Measurements from ENCODE around the gene HLA-DRA. TPM values are rescaled to one million over a fixed set of nuclear protein-coding genes. Genes with fewer than 3 reads are reported as not detected.
"Not testable (repeated sequence)": the region's sequence is repeated elsewhere in the genome, so short reads cannot be mapped to it uniquely, and the experiment has no call there.

HLA-DRA gene
- total RNA-seq, 2 experiments from 2014 or later, result 4.3 to 6.0 TPM

DNA sequence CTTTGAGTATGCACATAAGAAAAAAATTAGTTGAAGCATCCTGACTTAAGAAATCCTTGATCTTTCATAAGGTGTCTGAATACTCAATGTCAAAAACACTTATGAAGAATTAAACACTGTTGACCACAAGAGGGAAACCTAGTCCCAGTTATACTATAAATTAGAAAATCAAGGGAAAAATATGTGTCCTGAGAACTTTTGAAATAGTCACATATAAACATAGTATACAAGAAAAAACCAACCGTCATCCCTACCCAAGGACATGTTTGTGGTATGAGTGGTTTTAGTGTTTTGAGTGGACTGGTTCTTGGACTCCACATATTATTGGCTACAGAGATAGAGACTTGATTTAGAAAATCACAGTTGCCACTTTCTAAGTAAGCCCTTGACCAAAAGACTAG, 7.6 kb upstream of the HLA-DRA start:
- Mint-ChIP-seq H3K27me3 (peaks cover 12% of the 10 kb centered on the region), H3K4me1 (no peaks in the 10 kb centered on the region), H3K27ac (no peak overlapping the region), H3K36me3 (ENCODE audit: low read depth) (no peaks in the 10 kb centered on the region), H3K9me3 (ENCODE audit: low read depth) (no peaks in the 10 kb centered on the region), H3K4me3 (no peak overlapping the region)
- no peak for DNase-seq
- POLR2A ChIA-PET, result no interaction called here
- intact Hi-C loops (cut with DNase I, micrococcal nuclease), result loop anchor here (1.0 to 5.0 kb wide), 4 partner anchors 260 to 365 kb away; no protein-coding TSS in a partner anchor
- no peak for ATAC-seq
- CTCF ChIA-PET, result interaction anchor here (1.0 to 2.6 kb wide), 8 partner anchors 8 to 362 kb away, joined by 3 to 11 read pairs (median 5); no protein-coding TSS in a partner anchor

DNA sequence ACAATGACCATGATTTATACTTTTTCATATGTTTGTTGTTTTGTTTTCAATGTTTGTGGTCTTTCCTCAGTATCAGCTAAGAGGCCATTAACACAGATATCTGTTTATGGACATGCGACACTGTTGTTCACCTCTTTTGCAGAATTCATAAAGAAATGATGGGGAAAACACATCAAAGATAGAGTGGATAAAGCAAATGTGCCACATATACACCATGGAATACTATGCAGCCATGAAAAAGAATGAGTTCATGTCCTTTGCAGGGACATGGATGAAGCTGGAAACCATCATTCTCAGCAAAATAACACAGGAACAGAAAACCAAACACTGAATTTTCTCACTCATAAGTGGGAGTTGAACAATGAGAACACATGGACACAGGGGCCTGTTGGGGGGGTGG, 5.7 kb upstream of the HLA-DRA start:
- H3K27ac Mint-ChIP-seq; ATAC-seq; H3K36me3 Mint-ChIP-seq (ENCODE audit: low read depth); POLR2A ChIA-PET; H3K4me1 Mint-ChIP-seq; DNase-seq; H3K4me3 Mint-ChIP-seq; H3K9me3 Mint-ChIP-seq (ENCODE audit: low read depth): not testable (repeated sequence)
- peaks cover 12% of the 10 kb centered on the region for H3K27me3 Mint-ChIP-seq
- CTCF ChIA-PET, result interaction anchor here (0.6 to 2.1 kb wide), 8 partner anchors 18 to 360 kb away, joined by 3 to 10 read pairs (median 3); no protein-coding TSS in a partner anchor
- intact Hi-C loops (cut with DNase I, micrococcal nuclease), result loop anchor here (2.0 to 5.0 kb wide), 3 partner anchors 267 to 363 kb away; no protein-coding TSS in a partner anchor

DNA sequence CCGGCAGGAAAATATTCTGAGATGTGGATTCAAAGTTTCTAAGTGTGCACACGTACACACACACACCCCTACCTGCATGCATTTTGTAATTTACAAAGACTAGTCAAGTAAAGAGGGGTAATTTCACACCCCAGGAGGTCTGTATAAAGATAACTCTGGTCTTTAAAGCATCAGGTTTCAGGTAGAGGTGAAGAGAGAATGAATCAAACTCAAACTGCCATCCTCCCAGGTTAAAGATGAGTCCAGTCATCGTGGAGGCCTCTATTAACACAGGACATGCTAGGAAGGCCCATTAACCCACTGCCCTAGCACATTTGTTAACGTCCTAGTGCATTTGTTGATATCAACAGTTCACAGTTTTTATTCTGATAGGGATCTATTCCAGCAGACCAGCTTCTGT, 3.5 kb upstream of the HLA-DRA start:
- no peak overlapping the region for H3K27ac Mint-ChIP-seq
- no peak overlapping the region for H3K4me3 Mint-ChIP-seq
- intact Hi-C loops (cut with DNase I, micrococcal nuclease), result no loop called here
- peaks cover 15% of the 10 kb centered on the region for H3K27me3 Mint-ChIP-seq
- POLR2A ChIA-PET, result no interaction called here
- ATAC-seq, result no peak
- peaks cover 6% of the 10 kb centered on the region for H3K4me1 Mint-ChIP-seq
- no peaks in the 10 kb centered on the region for H3K9me3 Mint-ChIP-seq (ENCODE audit: low read depth)
- DNase-seq, result no peak
- no peaks in the 10 kb centered on the region for H3K36me3 Mint-ChIP-seq (ENCODE audit: low read depth)
- CTCF ChIA-PET, result interaction anchor here (0.7 to 1.1 kb wide), 4 partner anchors 22 to 264 kb away, joined by 3 to 4 read pairs (median 4); no protein-coding TSS in a partner anchor

DNA sequence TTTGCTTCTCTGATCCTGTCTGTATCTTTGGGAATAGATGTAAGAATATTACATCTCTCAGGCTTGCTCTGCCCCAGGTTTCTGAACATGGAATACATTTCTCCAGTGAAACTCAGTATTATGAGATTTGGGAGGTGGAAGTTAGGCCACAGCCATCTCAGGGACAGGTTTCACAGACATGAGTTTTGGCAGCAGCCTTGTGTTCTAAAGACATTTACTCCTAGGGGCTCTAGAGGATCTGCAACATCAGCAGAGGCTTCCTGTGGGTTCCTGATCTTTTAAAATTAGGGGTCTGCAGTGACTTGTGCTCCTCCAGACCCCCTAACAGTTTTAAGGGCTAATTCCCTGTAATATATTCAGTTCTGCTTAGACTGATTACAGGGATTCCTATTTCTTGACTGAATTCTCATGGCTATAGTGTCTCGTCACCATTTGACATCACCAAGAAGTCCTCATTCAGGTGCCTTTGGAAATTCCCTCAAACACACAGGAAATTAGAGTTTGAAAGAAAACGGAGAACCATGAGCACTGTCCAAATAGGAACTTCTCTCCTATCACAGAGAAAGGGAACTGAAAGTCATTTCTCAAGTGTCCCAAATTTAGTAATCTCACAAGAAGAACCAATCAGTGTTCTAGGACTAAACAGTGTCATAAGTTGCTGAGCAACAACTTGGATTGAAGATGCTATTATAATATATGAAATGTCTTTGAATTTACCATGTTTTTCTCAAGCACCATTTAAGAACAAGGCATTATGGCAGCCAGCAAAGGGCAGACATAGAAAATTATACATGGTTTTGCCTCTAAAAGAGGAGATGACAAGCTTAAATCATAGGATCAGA, 2.5 kb upstream of the HLA-DRA start:
- intact Hi-C loops (cut with DNase I, micrococcal nuclease), result no loop called here
- H3K27me3 Mint-ChIP-seq, result peaks cover 18% of the 10 kb centered on the region
- peak; percentile 60 for ATAC-seq

DNA sequence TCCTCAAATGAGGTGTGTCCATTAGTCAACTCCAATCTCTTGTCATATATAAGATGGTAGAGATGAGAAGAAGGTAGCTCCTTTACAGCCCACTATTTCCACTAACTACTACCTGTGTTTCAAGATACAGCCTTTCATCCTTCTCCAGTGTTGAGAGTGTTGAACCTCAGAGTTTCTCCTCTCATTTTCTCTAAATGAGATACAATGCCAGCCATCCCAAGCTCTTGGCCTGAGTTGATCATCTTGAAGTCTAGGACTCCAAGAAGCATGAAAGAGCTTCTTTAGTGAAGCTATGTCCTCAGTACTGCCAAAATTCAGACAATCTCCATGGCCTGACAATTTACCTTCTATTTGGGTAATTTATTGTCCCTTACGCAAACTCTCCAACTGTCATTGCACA, 548 bp upstream of the HLA-DRA start:
- Mint-ChIP-seq H3K4me3 (no peak overlapping the region), H3K27me3 (peaks cover 18% of the 10 kb centered on the region), H3K4me1 (peaks cover 6% of the 10 kb centered on the region), H3K27ac (no peak overlapping the region), H3K36me3 (ENCODE audit: low read depth) (no peaks in the 10 kb centered on the region), H3K9me3 (ENCODE audit: low read depth) (no peaks in the 10 kb centered on the region)
- no peak for ATAC-seq
- DNase-seq, result no peak
- ChIA-PET CTCF (interaction anchor here (0.5 to 1.3 kb wide), 5 partner anchors 24 to 1189 kb away, joined by 3 to 4 read pairs (median 3); no protein-coding TSS in a partner anchor), POLR2A (interaction anchor here (0.6 kb wide), 1 partner anchor 183 kb away, joined by 3 read pairs; no protein-coding TSS in a partner anchor)
- intact Hi-C loops (cut with DNase I, micrococcal nuclease), result no loop called here

More for the DNA sequence above, 2.5 kb upstream of the HLA-DRA start:
- Mint-ChIP-seq H3K27ac (no peak overlapping the region), H3K4me3 (no peak overlapping the region), H3K9me3 (ENCODE audit: low read depth) (no peaks in the 10 kb centered on the region), H3K4me1 (peaks cover 6% of the 10 kb centered on the region), H3K36me3 (ENCODE audit: low read depth) (no peaks in the 10 kb centered on the region)
- ChIA-PET CTCF (interaction anchor here (1.1 kb wide), 1 partner anchor 255 kb away, joined by 3 read pairs; no protein-coding TSS in a partner anchor), POLR2A (no interaction called here)
- no peak for DNase-seq

DNA sequence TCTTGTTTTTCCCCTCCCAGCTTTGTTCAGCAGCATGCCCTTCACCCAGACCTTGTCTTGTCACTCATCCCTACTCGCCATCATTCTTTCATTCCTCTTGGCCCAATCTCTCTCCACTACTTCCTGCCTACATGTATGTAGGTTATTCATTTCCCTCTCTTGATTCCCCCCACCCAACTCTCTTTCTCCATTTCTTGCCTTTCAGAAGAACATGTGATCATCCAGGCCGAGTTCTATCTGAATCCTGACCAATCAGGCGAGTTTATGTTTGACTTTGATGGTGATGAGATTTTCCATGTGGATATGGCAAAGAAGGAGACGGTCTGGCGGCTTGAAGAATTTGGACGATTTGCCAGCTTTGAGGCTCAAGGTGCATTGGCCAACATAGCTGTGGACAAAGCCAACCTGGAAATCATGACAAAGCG, 2.6 kb downstream of the HLA-DRA start:
- CTCF ChIA-PET, result no interaction called here
- intact Hi-C loops (cut with DNase I, micrococcal nuclease), result no loop called here
- Mint-ChIP-seq H3K27ac (no peak overlapping the region), H3K27me3 (peaks cover 21% of the 10 kb centered on the region), H3K4me3 (no peak overlapping the region), H3K9me3 (ENCODE audit: low read depth) (no peaks in the 10 kb centered on the region), H3K4me1 (peaks cover 6% of the 10 kb centered on the region), H3K36me3 (ENCODE audit: low read depth) (no peaks in the 10 kb centered on the region)
- DNase-seq (no peak), ATAC-seq (no peak)
- POLR2A ChIA-PET, result no interaction called here

DNA sequence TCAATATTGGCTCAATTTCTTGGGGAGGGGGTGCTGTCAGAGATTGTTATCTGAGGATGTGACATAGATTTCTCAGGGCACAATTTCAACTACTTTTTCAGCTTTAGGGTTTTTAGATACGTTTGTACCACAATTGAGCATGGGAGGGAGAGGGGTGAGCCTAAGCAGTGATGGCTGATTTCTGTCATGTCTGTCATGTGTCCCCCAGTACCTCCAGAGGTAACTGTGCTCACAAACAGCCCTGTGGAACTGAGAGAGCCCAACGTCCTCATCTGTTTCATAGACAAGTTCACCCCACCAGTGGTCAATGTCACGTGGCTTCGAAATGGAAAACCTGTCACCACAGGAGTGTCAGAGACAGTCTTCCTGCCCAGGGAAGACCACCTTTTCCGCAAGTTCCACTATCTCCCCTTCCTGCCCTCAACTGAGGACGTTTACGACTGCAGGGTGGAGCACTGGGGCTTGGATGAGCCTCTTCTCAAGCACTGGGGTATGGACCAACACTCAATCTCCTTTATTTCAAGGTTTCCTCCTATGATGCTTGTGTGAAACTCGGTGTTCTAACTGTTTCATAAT, 3.4 kb downstream of the HLA-DRA start:
- intact Hi-C loops (cut with DNase I, micrococcal nuclease), result no loop called here
- Mint-ChIP-seq H3K9me3 (ENCODE audit: low read depth) (no peaks in the 10 kb centered on the region), H3K4me3 (no peak overlapping the region), H3K36me3 (ENCODE audit: low read depth) (no peaks in the 10 kb centered on the region), H3K4me1 (peaks cover 6% of the 10 kb centered on the region), H3K27me3 (peaks cover 21% of the 10 kb centered on the region), H3K27ac (no peak overlapping the region)
- ATAC-seq (no peak), DNase-seq (no peak)
- POLR2A ChIA-PET, result no interaction called here
- CTCF ChIA-PET, result no interaction called here

DNA sequence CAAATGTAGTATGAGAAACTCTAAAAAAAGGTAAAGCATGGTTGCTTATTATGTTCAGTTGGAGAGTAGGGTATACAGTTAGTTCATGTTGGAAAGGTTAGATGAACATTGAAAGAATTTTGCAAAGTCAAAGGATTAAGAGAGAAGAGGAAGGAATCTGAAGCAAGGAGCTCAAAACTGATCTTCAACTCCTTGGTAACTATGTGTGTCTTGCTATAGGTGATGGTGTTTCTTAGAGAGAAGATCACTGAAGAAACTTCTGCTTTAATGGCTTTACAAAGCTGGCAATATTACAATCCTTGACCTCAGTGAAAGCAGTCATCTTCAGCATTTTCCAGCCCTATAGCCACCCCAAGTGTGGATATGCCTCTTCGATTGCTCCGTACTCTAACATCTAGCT, 4.7 kb downstream of the HLA-DRA start:
- DNase-seq (no peak), ATAC-seq (no peak)
- intact Hi-C loops (cut with DNase I, micrococcal nuclease), result no loop called here
- H3K27ac Mint-ChIP-seq, result no peak overlapping the region
- no peak overlapping the region for H3K4me3 Mint-ChIP-seq
- H3K9me3 Mint-ChIP-seq (ENCODE audit: low read depth), result no peaks in the 10 kb centered on the region
- ChIA-PET POLR2A (no interaction called here), CTCF (interaction anchor here (0.7 to 1.1 kb wide), 3 partner anchors 12 to 575 kb away, joined by 3 to 5 read pairs (median 3); no protein-coding TSS in a partner anchor)
- H3K4me1 Mint-ChIP-seq, result peaks cover 6% of the 10 kb centered on the region
- no peaks in the 10 kb centered on the region for H3K36me3 Mint-ChIP-seq (ENCODE audit: low read depth)
- H3K27me3 Mint-ChIP-seq, result peaks cover 17% of the 10 kb centered on the region

DNA sequence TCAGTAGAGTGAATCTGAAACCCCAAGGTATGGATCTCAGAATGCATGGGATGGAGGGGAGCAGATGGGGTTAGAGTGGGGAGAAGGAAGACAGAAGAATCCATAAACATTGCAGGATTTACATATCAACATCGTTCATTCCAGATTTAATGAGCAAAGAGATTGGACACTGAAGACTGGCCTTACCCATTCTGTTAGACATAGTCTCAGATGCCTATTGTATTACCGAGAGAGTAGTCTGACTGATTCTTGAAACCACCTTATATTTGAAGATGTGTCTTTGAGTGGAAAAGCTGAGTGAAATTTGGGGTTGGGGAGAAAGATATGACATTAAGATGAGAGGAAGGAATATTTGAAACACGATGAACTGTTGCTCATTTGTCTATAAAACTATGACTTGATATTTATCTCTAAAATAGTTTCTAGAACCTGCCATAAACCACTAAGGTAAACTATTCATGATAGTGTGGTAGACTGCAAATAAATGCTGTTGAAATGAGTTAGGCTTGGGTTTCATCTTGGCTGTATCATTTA, 5.7 kb downstream of the HLA-DRA start:
- H3K9me3 Mint-ChIP-seq (ENCODE audit: low read depth), result no peaks in the 10 kb centered on the region
- no peaks in the 10 kb centered on the region for H3K4me1 Mint-ChIP-seq
- peak; percentile 30 for ATAC-seq
- H3K27me3 Mint-ChIP-seq, result peaks cover 18% of the 10 kb centered on the region
- intact Hi-C loops (cut with DNase I, micrococcal nuclease), result no loop called here
- POLR2A ChIA-PET, result no interaction called here
- H3K36me3 Mint-ChIP-seq (ENCODE audit: low read depth), result no peaks in the 10 kb centered on the region
- CTCF ChIA-PET, result no interaction called here
- no peak overlapping the region for H3K4me3 Mint-ChIP-seq
- H3K27ac Mint-ChIP-seq, result no peak overlapping the region
- no peak for DNase-seq

DNA sequence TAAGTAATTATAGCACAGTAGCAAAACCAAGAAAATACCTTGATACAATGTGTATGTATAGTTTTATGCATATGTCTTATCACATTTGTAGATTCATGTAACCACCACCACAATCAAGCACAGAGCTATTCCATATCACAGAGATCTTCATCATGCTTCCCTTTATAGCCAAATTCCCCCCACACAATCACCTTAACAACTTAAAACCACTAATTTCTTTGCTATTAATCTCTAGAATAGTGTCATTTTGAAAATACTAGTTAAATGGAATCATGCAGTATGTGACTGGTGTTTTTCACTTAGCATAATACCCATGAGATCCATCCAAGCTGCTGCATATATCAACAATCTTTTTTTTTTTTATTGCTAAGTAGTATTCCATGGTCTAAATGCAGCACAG, 8.2 kb downstream of the HLA-DRA start:
- DNase-seq (no peak), ATAC-seq (no peak)
- Mint-ChIP-seq H3K4me3 (no peak overlapping the region), H3K9me3 (ENCODE audit: low read depth) (peaks cover 7% of the 10 kb centered on the region), H3K27me3 (peaks cover 37% of the 10 kb centered on the region), H3K27ac (no peak overlapping the region), H3K36me3 (ENCODE audit: low read depth) (no peaks in the 10 kb centered on the region), H3K4me1 (no peaks in the 10 kb centered on the region)
- POLR2A ChIA-PET, result no interaction called here
- CTCF ChIA-PET, result no interaction called here
- intact Hi-C loops (cut with DNase I, micrococcal nuclease), result no loop called here

DNA sequence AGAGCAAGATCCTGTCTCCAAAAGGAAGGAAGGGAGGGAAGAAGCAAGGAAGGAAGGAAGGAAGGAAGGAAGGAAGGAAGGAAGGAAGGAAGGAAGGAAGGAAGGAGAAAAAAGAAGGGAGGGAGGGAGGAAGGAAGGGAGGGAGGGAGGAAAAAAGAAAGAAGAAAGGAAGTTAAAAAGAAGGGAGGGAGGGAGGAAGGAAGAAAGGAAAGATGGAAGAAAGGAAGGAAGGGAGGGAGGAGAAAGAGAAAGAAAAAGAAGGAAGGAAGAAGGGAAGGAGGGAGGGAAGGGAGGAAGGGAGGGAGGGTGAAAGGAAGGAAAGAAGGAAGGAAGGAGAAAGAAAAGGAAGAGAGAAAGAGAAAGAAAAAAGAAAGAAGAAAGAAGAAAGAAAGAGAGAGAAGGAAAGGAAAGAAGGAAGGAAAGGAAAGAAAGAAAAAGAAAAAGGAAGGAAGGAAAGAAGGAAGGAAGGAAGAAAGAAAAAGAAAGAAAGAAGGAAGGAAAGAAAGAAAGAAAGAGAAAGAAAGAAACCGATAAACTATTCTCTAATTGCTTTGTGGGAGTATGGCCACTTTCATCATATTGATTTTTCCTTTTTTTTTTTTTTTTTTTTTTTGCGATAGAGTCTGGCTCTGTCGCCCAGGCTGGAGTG, 9.5 kb downstream of the HLA-DRA start:
- CTCF ChIA-PET, result no interaction called here
- intact Hi-C loops (cut with DNase I, micrococcal nuclease), result no loop called here
- Mint-ChIP-seq H3K4me3 (no peak overlapping the region), H3K4me1 (no peaks in the 10 kb centered on the region), H3K9me3 (ENCODE audit: low read depth) (peaks cover 7% of the 10 kb centered on the region), H3K27me3 (peaks cover 39% of the 10 kb centered on the region), H3K36me3 (ENCODE audit: low read depth) (no peaks in the 10 kb centered on the region), H3K27ac (no peak overlapping the region)
- POLR2A ChIA-PET, result no interaction called here
- ATAC-seq, result no peak
- DNase-seq, result no peak
